Fibroblast of lung (primary cell): ENCODE data around the gene DCUN1D1. TPM values are rescaled to one million over a fixed set of nuclear protein-coding genes. Genes with fewer than 3 reads are reported as not detected.
"Not testable (repeated sequence)": the region's sequence is repeated elsewhere in the genome, so short reads cannot be mapped to it uniquely, and the experiment has no call there.

Experiments used
- DNase-seq, 2 donors: peaks; one replicate each; pipeline versions ENCODE4 v3.0.0 to v3.0.0-alpha.2; 2010; ENCODE audit warnings: low read depth in 2 of 2
- H2AFZ ChIP-seq: 2 replicates; pipeline ENCODE4 v1.5.1; 2012; ENCODE audit warnings: low read length, control low read depth, inconsistent platforms
- H3K27ac ChIP-seq: 2 replicates; pipeline ENCODE4 v1.5.1; 2011; ENCODE audit warnings: low read length, control low read depth; ENCODE audit not compliant: insufficient read depth
- H3K27me3 ChIP-seq: 2 replicates; pipeline ENCODE4 v1.5.1; 2011; ENCODE audit warnings: mild to moderate bottlenecking, low read length; ENCODE audit not compliant: control insufficient read depth, insufficient read depth
- H3K36me3 ChIP-seq: 2 replicates; pipeline ENCODE4 v1.5.1; 2011; ENCODE audit warnings: low read length; ENCODE audit not compliant: control insufficient read depth, insufficient read depth
- H3K4me1 ChIP-seq: 2 replicates; pipeline ENCODE4 v1.5.1; 2011; ENCODE audit warnings: low read length; ENCODE audit not compliant: control insufficient read depth, insufficient read depth; ENCODE audit errors: extremely low read depth
- H3K4me2 ChIP-seq: 2 replicates; pipeline ENCODE4 v1.5.1; 2011; ENCODE audit warnings: low read length, control low read depth; ENCODE audit not compliant: insufficient read depth; ENCODE audit errors: extremely low read depth
- H3K4me3 ChIP-seq, 4 experiments: fragments of 200-600 bp in 1 of 4; sonication (generic) in 1 of 4; replicated peaks in 1 of 4; 2 replicates each; pipeline ENCODE4 v1.5.1; 2011 to 2016; ENCODE audit warnings: low read length in 4 of 4, low read depth in 3 of 4, mild to moderate bottlenecking in 3 of 4, control low read depth in 2 of 4, inconsistent platforms in 1 of 4, mixed read lengths in 1 of 4; ENCODE audit not compliant: insufficient read depth in 1 of 4; ENCODE audit errors: control extremely low read depth in 1 of 4
- H3K79me2 ChIP-seq: 2 replicates; pipeline ENCODE4 v1.5.1; 2012; ENCODE audit warnings: mild to moderate bottlenecking, low read length, inconsistent platforms; ENCODE audit not compliant: control insufficient read depth, insufficient read depth
- H3K9ac ChIP-seq: 2 replicates; pipeline ENCODE4 v1.5.1; 2011; ENCODE audit warnings: mild to moderate bottlenecking, low read length, control low read depth; ENCODE audit not compliant: insufficient read depth
- H3K9me3 ChIP-seq: 2 replicates; pipeline ENCODE4 v1.5.1; 2012; ENCODE audit warnings: low read depth, low read length; ENCODE audit not compliant: control insufficient read depth, insufficient read depth
- H4K20me1 ChIP-seq: 2 replicates; pipeline ENCODE4 v1.5.1; 2011; ENCODE audit warnings: low read length; ENCODE audit not compliant: control insufficient read depth, insufficient read depth; ENCODE audit errors: extremely low read depth
- CTCF ChIP-seq, 2 donors: IDR thresholded peaks in 1 of 2; conservative IDR thresholded peaks in 1 of 2; 1 replicate in 1 of 2; 2 replicates in 1 of 2; pipeline ENCODE4 v1.5.1; 2011 to 2012; ENCODE audit warnings: low read length in 2 of 2, control low read depth in 1 of 2, inconsistent platforms in 1 of 2, low read depth in 1 of 2, mild to moderate bottlenecking in 1 of 2
- EZH2 ChIP-seq: IDR thresholded peaks from 2 replicates; pipeline ENCODE4 v1.5.1; 2012; ENCODE audit warnings: low read length, control low read depth, mild to moderate bottlenecking; ENCODE audit errors: missing control alignments
- polyA plus RNA-seq, 2 donors: library from polyadenylated mRNA; depleted of rRNA in 1 of 2; stranded (reverse) in 1 of 2; unstranded in 1 of 2; fragments of >200 nt; gene quantifications; 2 replicates each; pipeline ENCODE4 v1.2.1, GENCODE V29; 2011 to 2012; ENCODE audit warnings: missing spikeins in 1 of 2
- total RNA-seq: library from RNA; depleted of rRNA; stranded (reverse); fragments of >200 nt; gene quantifications from 2 replicates; pipeline ENCODE4 v1.2.1, GENCODE V29; 2014

The DCUN1D1 gene
- total and polyA plus RNA-seq, 2 donors (not counting 1 experiment from before 2014, with no cell fraction given) = 26.6 to 31.0 TPM

- no peak overlapping the region for H2AFZ ChIP-seq
- DNase-seq = no peak
- peaks cover 2% of the 10 kb centered on the region for H3K4me1 ChIP-seq
- H3K27me3 ChIP-seq = no peaks in the 10 kb centered on the region
- TF ChIP-seq CTCF (conservative IDR thresholded peaks at IDR 0.05 in 1 of 2, IDR thresholded peaks at IDR 0.05 in 1 of 2; ENCODE audit: low read depth in 1 of 2, low read length in 2 of 2) (no peak), EZH2 (no peak)
- H3K9ac ChIP-seq = no peak overlapping the region
- no peak overlapping the region for H3K4me3 ChIP-seq
- H3K9me3 ChIP-seq = no peaks in the 10 kb centered on the region
- H4K20me1 ChIP-seq = no peaks in the 10 kb centered on the region
- H3K4me2 ChIP-seq = no peak overlapping the region
- no peak overlapping the region for H3K27ac ChIP-seq
- H3K36me3 ChIP-seq = no peaks in the 10 kb centered on the region
- H3K79me2 ChIP-seq = no peaks in the 10 kb centered on the region
These were observed 28.0 kb upstream of the DCUN1D1 start for GRCh38 chr3:183008303-183008702.

- H4K20me1 ChIP-seq = no peaks in the 10 kb centered on the region
- H3K79me2 ChIP-seq = no peaks in the 10 kb centered on the region
- H3K4me2 ChIP-seq = no peak overlapping the region
- no peak overlapping the region for H2AFZ ChIP-seq
- no peaks in the 10 kb centered on the region for H3K9me3 ChIP-seq
- no peak for TF ChIP-seq CTCF (conservative IDR thresholded peaks at IDR 0.05 in 1 of 2, IDR thresholded peaks at IDR 0.05 in 1 of 2; ENCODE audit: low read depth in 1 of 2, low read length in 2 of 2)
- TF ChIP-seq EZH2 = no peak
- no peak overlapping the region for H3K4me3 ChIP-seq
- no peak for DNase-seq
- no peaks in the 10 kb centered on the region for H3K36me3 ChIP-seq
- peaks cover 2% of the 10 kb centered on the region for H3K4me1 ChIP-seq
- H3K27me3 ChIP-seq = no peaks in the 10 kb centered on the region
- no peak overlapping the region for H3K9ac ChIP-seq
- H3K27ac ChIP-seq = no peak overlapping the region
These were observed 26.2 kb upstream of the DCUN1D1 start for GRCh38 chr3:183006396-183007002.

- Histone ChIP-seq H3K79me2 (no peaks in the 10 kb centered on the region), H3K9ac (no peak overlapping the region)
- no peak for TF ChIP-seq EZH2
- no peak for TF ChIP-seq CTCF (conservative IDR thresholded peaks at IDR 0.05 in 1 of 2, IDR thresholded peaks at IDR 0.05 in 1 of 2; ENCODE audit: low read depth in 1 of 2, low read length in 2 of 2)
These were observed 19.4 kb upstream of the DCUN1D1 start for GRCh38 chr3:182999767-183000166.

GRCh38 chr3:182993486-182994201, 13.3 kb upstream of the DCUN1D1 start:
- not testable (repeated sequence) for H3K4me3 ChIP-seq, H3K27me3 ChIP-seq, H3K4me2 ChIP-seq, DNase-seq, H3K27ac ChIP-seq, H4K20me1 ChIP-seq, H3K4me1 ChIP-seq, H3K9me3 ChIP-seq, H3K9ac ChIP-seq, H3K79me2 ChIP-seq, H3K36me3 ChIP-seq, H2AFZ ChIP-seq

More at GRCh38 chr3:182999767-183000166, 19.4 kb upstream of the DCUN1D1 start:
- H4K20me1 ChIP-seq = no peaks in the 10 kb centered on the region
- H2AFZ ChIP-seq = no peak overlapping the region
- H3K36me3 ChIP-seq = no peaks in the 10 kb centered on the region
- H3K27ac ChIP-seq = no peak overlapping the region
- no peaks in the 10 kb centered on the region for H3K9me3 ChIP-seq
- H3K27me3 ChIP-seq = no peaks in the 10 kb centered on the region
- no peak for DNase-seq
- no peaks in the 10 kb centered on the region for H3K4me1 ChIP-seq
- no peak overlapping the region for H3K4me2 ChIP-seq
- H3K4me3 ChIP-seq = no peak overlapping the region
